GM12875 (cell line): Measurements from ENCODE around the gene CLSTN3.
"Not testable (repeated sequence)": the region's sequence is repeated elsewhere in the genome, so short reads cannot be mapped to it uniquely, and the experiment has no call there.

Source experiments
- H3K4me3 ChIP-seq: one replicate; pipeline ENCODE4 v1.5.1; 2011; ENCODE audit warnings: low read depth, low read length, control low read depth
- TF ChIP-seq, protein P1 (sequence below): IDR thresholded peaks from 2 replicates; pipeline ENCODE4 v1.5.1; 2011; ENCODE audit warnings: low read depth, mild to moderate bottlenecking, control low read depth, inconsistent platforms, low read length, moderate library complexity, borderline replicate concordance; ENCODE audit not compliant: insufficient read depth

Gene CLSTN3

DNA sequence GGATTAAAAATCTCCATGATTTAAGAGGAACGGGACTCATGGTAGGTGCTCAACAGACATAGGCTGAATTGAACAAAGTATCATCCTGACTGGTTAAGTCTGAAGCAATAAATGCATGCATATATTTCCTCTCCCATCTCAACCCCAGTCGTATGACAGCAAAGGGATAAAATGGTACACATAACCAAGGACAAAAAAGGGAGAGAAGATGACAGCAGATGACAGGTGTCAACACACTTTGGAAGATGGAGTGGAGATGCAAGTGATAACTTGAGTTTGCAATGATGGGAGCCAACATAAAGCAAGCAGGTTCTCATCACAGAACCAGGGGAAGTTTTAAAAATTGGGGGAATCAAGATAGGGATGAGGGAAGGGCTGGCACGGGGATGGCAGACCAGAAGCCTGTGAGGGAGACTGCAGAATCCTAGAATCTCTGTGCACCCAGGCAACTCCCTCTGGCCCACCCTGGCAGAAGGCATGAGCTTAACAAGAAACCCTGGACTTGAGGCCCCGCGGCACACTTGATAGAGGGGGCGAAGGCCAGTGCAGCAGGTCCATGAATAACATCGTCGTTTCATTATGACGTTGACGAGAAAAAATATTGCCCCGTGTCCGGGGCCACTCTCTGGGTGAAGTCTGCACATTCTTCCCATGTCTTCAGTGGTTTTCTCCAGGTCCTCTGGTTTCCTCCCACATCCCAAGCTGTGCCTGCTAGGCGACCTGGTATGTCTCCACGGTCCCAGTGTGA, 26.2 kb upstream of the CLSTN3 start:
- TF ChIP-seq, protein P1, sequence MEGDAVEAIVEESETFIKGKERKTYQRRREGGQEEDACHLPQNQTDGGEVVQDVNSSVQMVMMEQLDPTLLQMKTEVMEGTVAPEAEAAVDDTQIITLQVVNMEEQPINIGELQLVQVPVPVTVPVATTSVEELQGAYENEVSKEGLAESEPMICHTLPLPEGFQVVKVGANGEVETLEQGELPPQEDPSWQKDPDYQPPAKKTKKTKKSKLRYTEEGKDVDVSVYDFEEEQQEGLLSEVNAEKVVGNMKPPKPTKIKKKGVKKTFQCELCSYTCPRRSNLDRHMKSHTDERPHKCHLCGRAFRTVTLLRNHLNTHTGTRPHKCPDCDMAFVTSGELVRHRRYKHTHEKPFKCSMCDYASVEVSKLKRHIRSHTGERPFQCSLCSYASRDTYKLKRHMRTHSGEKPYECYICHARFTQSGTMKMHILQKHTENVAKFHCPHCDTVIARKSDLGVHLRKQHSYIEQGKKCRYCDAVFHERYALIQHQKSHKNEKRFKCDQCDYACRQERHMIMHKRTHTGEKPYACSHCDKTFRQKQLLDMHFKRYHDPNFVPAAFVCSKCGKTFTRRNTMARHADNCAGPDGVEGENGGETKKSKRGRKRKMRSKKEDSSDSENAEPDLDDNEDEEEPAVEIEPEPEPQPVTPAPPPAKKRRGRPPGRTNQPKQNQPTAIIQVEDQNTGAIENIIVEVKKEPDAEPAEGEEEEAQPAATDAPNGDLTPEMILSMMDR: no peak
- H3K4me3 ChIP-seq: no peak overlapping the region

DNA sequence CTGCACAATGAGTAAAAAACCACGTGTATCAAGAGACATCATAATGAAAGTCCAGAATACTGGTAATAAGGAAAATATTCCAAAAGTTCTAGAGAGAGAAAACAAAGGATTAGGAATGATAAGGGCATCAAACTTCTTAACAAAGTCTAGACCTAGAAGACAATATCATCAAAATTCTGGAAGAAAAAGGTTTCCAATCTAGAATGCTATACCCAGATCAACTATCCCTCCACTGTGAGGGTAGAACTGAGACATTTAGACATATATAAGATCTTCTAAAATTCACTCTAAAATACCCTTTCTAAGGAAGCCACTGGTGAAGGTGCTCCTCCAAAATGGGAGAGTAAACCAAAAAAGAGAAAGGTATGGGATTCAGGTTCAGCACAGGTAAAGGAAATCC, 24.1 kb upstream of the CLSTN3 start:
- no peak overlapping the region for H3K4me3 ChIP-seq
- TF ChIP-seq, protein P1: no peak

DNA sequence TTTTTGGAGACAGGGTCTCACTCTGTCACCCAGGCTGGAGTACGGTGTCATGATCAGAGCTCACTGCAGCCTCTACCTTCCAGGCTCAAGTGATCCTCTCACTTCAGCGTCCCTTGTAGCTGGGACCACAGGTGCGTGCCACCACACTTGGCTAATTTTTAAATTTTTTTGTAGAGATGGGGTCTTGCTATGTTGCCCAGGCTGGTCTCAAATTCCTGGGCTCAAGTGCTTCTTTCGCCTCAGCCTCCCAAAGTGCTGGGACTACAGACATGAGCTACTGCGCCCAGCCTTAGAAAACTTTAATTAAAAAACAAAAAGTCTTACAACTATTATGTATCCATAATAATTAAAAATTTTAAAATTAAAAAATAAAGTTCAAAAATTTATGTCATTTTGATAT, 23.0 kb upstream of the CLSTN3 start:
- not testable (repeated sequence) for H3K4me3 ChIP-seq

DNA sequence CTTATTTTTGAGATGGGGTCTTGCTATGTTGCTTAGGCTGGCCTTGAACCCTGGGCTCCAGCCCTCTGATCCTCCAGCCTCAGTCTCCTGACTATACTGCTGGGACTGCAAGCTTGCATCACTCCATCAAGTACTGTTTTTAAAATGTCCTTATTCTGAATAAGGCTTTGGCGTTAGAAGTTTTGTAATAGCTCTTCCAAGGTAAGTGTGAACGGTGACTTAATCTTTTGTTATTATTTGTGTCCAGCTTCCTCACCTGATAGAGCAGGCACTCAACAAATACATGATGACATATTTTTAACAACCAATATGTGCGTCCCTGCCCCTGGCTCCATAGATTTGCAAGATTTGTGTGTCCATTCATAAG, 22.6 kb upstream of the CLSTN3 start:
- peak overlapping the region; percentile 78 for H3K4me3 ChIP-seq
- TF ChIP-seq, protein P1: no peak

DNA sequence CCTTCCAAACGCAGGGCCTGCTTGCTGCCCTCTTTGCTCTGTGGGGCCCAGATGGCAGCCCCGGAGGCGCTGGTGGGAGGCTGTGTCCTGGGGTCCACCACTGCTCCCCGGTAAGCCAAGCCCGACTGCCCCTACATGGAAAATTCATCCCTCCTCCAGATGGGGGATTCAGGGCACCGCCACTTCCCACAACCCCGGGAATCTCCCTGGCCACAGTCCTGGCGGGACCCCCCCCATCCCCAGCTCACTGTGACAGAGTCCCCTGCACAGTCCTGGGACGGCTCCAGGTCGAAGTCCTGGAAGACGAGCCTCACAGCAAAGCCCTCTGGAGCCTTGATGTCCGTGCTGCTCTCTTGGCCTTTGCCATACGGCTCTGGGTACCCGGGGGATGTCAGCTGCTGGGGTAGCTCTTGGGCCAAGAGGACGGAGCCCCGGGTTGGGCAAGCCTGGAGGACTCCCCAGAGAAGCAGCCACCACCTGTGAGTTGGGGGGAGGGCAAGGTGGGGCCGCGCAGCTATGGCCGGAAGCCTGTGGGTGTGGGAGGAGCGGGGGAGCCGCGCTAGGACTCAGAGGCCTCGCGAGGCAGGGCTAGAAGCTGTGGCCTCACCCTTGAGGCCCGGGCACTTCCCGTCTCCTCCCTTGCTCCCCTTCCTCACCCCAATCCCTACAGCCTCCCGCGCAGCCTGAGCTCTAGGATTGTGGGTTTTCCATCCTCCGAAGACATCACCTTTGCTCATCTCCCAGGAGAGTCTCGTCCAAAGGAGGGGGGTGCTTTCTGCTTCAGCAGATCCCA, 22.0 kb upstream of the CLSTN3 start:
- H3K4me3 ChIP-seq: peak overlapping the region; percentile 78
- TF ChIP-seq, protein P1: no peak

DNA sequence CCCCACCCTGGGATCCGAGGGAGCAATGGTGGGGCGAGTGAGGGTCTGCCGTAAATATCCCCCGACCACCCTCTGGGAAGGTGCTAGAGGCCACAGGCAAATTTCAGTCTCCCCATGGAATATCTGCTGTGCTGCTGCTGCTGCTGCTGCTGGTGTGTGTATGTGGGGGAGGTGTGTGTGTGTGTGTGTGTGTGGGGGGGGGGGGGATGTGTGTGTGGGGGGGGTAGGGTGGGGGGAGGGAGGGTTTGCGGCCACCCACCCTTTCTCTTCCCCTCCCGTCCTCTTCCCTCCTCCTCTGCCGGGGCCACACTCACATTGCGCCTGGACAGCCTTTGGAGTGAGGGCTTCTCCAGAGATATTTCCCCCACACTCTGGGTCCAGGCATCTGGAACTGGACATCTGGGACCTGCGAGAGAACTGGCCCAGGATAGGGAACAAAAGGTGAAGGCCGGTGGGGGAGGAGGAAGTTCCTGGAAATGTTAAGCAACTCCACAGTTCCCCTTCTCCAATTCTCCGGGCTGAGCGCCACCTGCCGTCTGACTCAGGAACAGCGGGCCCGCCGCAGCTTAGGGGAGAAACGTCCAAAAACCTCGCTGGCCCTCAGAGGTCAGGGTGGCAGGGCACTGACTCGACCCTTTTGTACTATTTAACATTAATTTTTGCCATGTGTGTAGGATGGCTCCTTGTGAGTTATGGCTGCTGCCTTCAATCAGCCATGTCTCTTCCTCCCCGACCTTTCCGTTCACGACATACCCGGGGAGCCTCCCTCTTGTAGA, 21.2 kb upstream of the CLSTN3 start, which contains the start of gene C1RL:
C1RL (minus strand) TSS at position 419 of the 776 bp plus-strand sequence; CDS start at position 385, 34 bp downstream.
- TF ChIP-seq, protein P1: peak; percentile 96
- peak within 1 kb of the TSS; percentile 78 for H3K4me3 ChIP-seq

DNA sequence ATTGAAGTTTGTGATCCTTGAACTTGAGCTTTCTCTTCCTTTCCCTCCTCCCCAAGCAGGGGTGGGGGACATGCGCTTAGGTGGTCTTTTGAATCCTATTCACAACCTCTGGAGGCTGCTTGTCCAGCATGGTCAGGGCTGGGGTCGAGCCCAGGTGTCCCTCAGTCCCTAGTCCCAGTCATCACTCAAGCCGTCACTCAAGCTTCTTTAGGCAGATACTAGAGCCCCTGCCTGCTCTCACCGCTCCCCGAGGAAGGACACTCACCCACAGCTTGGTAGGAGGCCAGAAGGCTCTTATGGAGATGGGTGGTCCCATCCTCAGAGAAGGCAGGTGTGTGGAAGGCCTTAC, 20.6 kb upstream of the CLSTN3 start:
- peak overlapping the region; percentile 78 for H3K4me3 ChIP-seq
- TF ChIP-seq, protein P1: no peak
